Caco-2 (cell line): ENCODE measurements around the gene CDH7. TPM values are rescaled to one million over a fixed set of nuclear protein-coding genes. Genes with fewer than 3 reads are reported as not detected.

Source experiments
- BruUV-seq: library from RNA; stranded (reverse); fragments of 400-500 nt; replicated peaks from 2 replicates; lab custom pipeline; 2021; lab: Mats Ljungman, UMichigan
- CTCF ChIA-PET: fragments of 300-600 bp; sonication (Branson Sonifier 250); formaldehyde crosslinking; loops from one replicate; lab custom pipeline; 2022; ENCODE audit warnings: antibody characterized with exemption; lab: Charles Lee
- POLR2A ChIA-PET: fragments of 300-600 bp; sonication (Branson Sonifier 250); formaldehyde crosslinking; loops from one replicate; lab custom pipeline; 2022; ENCODE audit warnings: antibody characterized with exemption; lab: Charles Lee
- DNase-seq, 2 experiments: peaks; one replicate each; pipeline versions ENCODE4 v3.0.0 to v3.0.0-alpha.2; 2020 to 2022
- H3K27me3 ChIP-seq: replicated peaks from 2 replicates; pipeline ENCODE4 v1.6.0; 2011; ENCODE audit warnings: low read length; ENCODE audit not compliant: control insufficient read depth, insufficient read depth
- H3K36me3 ChIP-seq: 2 replicates; pipeline ENCODE4 v1.5.1; 2011; ENCODE audit warnings: low read length; ENCODE audit not compliant: control insufficient read depth, insufficient read depth
- H3K4me1 ChIP-seq: fragments of 250-450 bp; sonication (Bioruptor Pico); 2 replicates; pipeline ENCODE4 v1.5.1; 2020; ENCODE audit warnings: mild to moderate bottlenecking
- H3K4me3 ChIP-seq: 2 replicates; pipeline ENCODE4 v1.5.1; 2011; ENCODE audit warnings: low read depth, mild to moderate bottlenecking, control low read depth, low read length
- H3K9me3 ChIP-seq: fragments of 250-450 bp; sonication (Bioruptor Pico); 2 replicates; pipeline ENCODE4 v1.5.1; 2020; ENCODE audit warnings: mild to moderate bottlenecking, moderate library complexity
- H3K27ac Mint-ChIP-seq: one replicate; pipeline ENCODE4 v1.8.0; 2022; ENCODE audit warnings: mixed read lengths; ENCODE audit not compliant: unreplicated experiment
- H3K27me3 Mint-ChIP-seq: one replicate; pipeline ENCODE4 v1.8.0; 2022; ENCODE audit warnings: mixed read lengths; ENCODE audit not compliant: insufficient read depth, unreplicated experiment
- H3K36me3 Mint-ChIP-seq: one replicate; pipeline ENCODE4 v1.8.0; 2022; ENCODE audit warnings: mild to moderate bottlenecking, mixed read lengths; ENCODE audit not compliant: insufficient read depth, unreplicated experiment
- H3K4me1 Mint-ChIP-seq: one replicate; pipeline ENCODE4 v1.8.0; 2022; ENCODE audit warnings: low read depth, mixed read lengths; ENCODE audit not compliant: unreplicated experiment
- H3K4me3 Mint-ChIP-seq: one replicate; pipeline ENCODE4 v1.8.0; 2022; ENCODE audit warnings: mild to moderate bottlenecking, moderate library complexity, mixed read lengths; ENCODE audit not compliant: unreplicated experiment
- H3K9me3 Mint-ChIP-seq: one replicate; pipeline ENCODE4 v1.8.0; 2022; ENCODE audit warnings: mixed read lengths; ENCODE audit not compliant: unreplicated experiment
- CTCF ChIP-seq, 2 experiments: fragments of 200-600 bp in 1 of 2; IDR thresholded peaks; 1 replicate in 1 of 2; 2 replicates in 1 of 2; pipeline versions ENCODE4 v1.5.1 to v1.8.0; 2011 to 2022; ENCODE audit warnings: antibody characterized with exemption in 1 of 2, control low read depth in 1 of 2, inconsistent platforms in 1 of 2, low read depth in 1 of 2, low read length in 1 of 2, mild to moderate bottlenecking in 1 of 2, moderate library complexity in 1 of 2; ENCODE audit not compliant: insufficient read depth in 1 of 2, severe bottlenecking in 1 of 2, unreplicated experiment in 1 of 2
- intact Hi-C: fragments of 100-400 bp; cut with micrococcal nuclease; formaldehyde crosslinking; loops from one replicate; pipeline ENCODE4 v1.10.0; 2022; ENCODE audit not compliant: unreplicated experiment
- total RNA-seq: library from RNA; stranded (reverse); gene quantifications from 2 replicates; pipeline ENCODE4 v1.2.3, GENCODE V29; 2022

CDH7 gene
- total RNA-seq, 1 experiment from 2014 or later, result 0.16 TPM

- H3K27me3 Mint-ChIP-seq, result no peaks in the 10 kb centered on the region
Observed at GRCh38 chr18:65919018-65919417, 168.2 kb downstream of the CDH7 start.

DNA sequence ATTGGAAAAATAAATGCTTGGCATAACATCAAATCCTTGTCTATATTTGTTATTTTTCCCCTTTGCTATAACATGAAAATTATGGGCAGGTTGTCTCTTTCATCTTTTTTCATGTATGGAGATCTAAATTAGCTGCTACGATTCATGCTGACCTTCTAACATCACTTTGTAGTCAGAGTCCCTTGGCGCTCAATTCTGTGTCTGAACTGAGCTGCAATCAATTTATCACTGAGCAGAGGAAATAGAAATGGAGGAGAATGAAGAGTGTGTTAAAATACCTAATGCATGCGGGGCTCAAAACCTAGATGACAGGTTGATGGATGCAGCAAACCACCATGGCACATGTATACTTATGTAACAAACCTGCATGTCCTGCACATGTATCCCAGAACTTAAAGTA, 168.9 kb downstream of the CDH7 start:
- intact Hi-C loops, result no loop called here
- Histone ChIP-seq H3K4me1 (no peaks in the 10 kb centered on the region), H3K9me3 (no peaks in the 10 kb centered on the region), H3K27me3 (no peaks in the 10 kb centered on the region), H3K36me3 (no peaks in the 10 kb centered on the region), H3K4me3 (no peak overlapping the region)
- Mint-ChIP-seq H3K27ac (no peak overlapping the region), H3K9me3 (no peaks in the 10 kb centered on the region), H3K4me3 (no peak overlapping the region), H3K4me1 (no peaks in the 10 kb centered on the region), H3K36me3 (no peaks in the 10 kb centered on the region), H3K27me3 (no peaks in the 10 kb centered on the region)
- ChIA-PET CTCF (no interaction called here), POLR2A (no interaction called here)
- TF ChIP-seq CTCF (IDR thresholded peaks at IDR 0.05; ENCODE audit: insufficient read depth in 1 of 2, low read depth in 1 of 2, low read length in 1 of 2, severe bottlenecking in 1 of 2, unreplicated experiment in 1 of 2), result no peak
- BruUV-seq, result no TSS peak
- DNase-seq, result no peak

More at GRCh38 chr18:65919018-65919417, 168.2 kb downstream of the CDH7 start:
- ChIA-PET CTCF (no interaction called here), POLR2A (no interaction called here)
- no peak for TF ChIP-seq CTCF (IDR thresholded peaks at IDR 0.05; ENCODE audit: insufficient read depth in 1 of 2, low read depth in 1 of 2, low read length in 1 of 2, severe bottlenecking in 1 of 2, unreplicated experiment in 1 of 2)
- Histone ChIP-seq H3K27me3 (no peaks in the 10 kb centered on the region), H3K4me3 (no peak overlapping the region), H3K36me3 (no peaks in the 10 kb centered on the region), H3K4me1 (no peaks in the 10 kb centered on the region), H3K9me3 (no peaks in the 10 kb centered on the region)
- no peak for DNase-seq
- intact Hi-C loops, result no loop called here
- no peak overlapping the region for H3K4me3 Mint-ChIP-seq
- H3K27ac Mint-ChIP-seq, result no peak overlapping the region
- H3K9me3 Mint-ChIP-seq, result no peaks in the 10 kb centered on the region
- H3K36me3 Mint-ChIP-seq, result no peaks in the 10 kb centered on the region
- no TSS peak for BruUV-seq
- H3K4me1 Mint-ChIP-seq, result no peaks in the 10 kb centered on the region

- POLR2A ChIA-PET, result no interaction called here
Observed at GRCh38 chr18:65922103-65922502, 171.3 kb downstream of the CDH7 start.

More at GRCh38 chr18:65922103-65922502, 171.3 kb downstream of the CDH7 start:
- H3K4me1 Mint-ChIP-seq, result no peaks in the 10 kb centered on the region
- TF ChIP-seq CTCF (IDR thresholded peaks at IDR 0.05; ENCODE audit: insufficient read depth in 1 of 2, low read depth in 1 of 2, low read length in 1 of 2, severe bottlenecking in 1 of 2, unreplicated experiment in 1 of 2), result no peak
- H3K9me3 Mint-ChIP-seq, result no peaks in the 10 kb centered on the region
- H3K27me3 ChIP-seq, result no peaks in the 10 kb centered on the region
- H3K4me3 Mint-ChIP-seq, result no peak overlapping the region
- no peaks in the 10 kb centered on the region for H3K9me3 ChIP-seq
- no peaks in the 10 kb centered on the region for H3K36me3 Mint-ChIP-seq
- intact Hi-C loops, result no loop called here
- no peaks in the 10 kb centered on the region for H3K27me3 Mint-ChIP-seq
- H3K4me1 ChIP-seq, result no peaks in the 10 kb centered on the region
- H3K27ac Mint-ChIP-seq, result no peak overlapping the region
- BruUV-seq, result no TSS peak
- CTCF ChIA-PET, result no interaction called here
- H3K36me3 ChIP-seq, result no peaks in the 10 kb centered on the region
- no peak overlapping the region for H3K4me3 ChIP-seq
- DNase-seq, result no peak
